ENCODE results near the gene PMEL.
A peak's percentile ranks its signal among the peaks of the same experiment; 100 is the strongest.
"Not testable (repeated sequence)": the region's sequence is repeated elsewhere in the genome, so short reads cannot be mapped to it uniquely, and the experiment has no call there.

PMEL gene

GRCh38 chr12:55938826-55939501, 26.9 kb downstream of the PMEL start:
- DNase-seq: no peak

- DNase-seq: no peak
These were observed 27.9 kb downstream of the PMEL start for GRCh38 chr12:55937981-55938380.

- DNase-seq: no peak
These were observed 30.1 kb downstream of the PMEL start for GRCh38 chr12:55935738-55936151.

DNA sequence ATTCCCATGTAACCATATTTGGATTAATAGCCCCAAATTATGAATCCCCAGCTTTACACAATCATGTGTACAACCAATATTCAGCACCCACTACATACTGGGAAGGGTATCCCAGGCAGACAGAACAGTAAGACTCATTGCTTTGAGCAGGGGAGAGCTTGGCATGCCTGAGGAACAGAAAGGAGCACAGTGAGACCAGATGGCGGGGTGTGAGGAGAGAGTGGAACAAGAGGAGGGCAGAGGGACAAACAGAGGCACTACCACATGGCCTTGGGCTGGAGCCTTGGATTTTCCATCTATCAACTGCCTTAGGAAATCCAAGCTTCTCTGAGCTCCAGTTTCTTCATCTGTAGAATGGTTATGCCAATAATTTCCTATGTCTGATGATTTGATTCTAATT, 31.1 kb downstream of the PMEL start:
- DNase-seq: no peak

DNA sequence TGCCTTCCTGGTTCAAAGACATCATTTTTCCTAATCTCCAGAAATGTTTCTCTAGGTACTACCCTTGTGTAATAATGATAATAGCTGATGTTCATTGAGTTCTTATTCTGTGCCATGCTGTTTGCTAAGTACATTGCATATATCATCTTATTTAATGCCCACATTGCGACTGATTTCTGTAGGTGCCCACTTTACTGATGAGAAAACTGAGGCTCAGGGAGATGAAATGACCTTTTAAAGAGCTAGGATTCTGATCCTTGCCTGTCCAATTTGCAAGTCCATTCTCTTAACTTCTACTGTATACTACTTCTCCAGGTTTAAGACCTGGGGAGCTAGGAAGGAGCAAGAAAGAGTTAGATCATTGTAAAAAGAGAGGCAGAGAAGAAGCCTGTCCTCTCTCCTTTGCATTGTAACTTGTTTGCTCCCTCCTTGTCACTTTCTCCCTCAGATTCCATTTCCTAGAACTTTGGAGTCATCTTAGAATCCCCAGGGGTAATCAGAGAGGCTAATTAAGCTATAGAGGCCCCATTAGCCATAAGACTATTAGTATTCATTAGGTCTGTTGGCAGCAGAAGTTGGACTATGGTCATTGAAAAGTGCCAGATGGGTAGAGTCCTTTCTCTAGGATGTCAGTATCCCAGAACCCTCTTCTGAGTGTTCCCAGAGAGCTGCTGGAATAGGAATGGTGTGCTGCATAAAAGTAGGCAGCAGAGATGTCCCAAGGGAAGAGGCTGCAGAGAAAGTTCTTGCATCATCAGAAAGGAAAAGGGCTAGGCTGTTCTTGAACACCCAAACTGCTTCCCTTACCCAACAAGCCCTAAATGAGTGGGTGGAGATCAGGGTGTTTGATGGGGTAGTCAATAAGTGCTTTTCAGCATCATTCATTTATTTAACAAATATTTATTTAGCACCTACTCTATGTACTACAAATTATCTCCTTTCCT, 31.8 kb downstream of the PMEL start:
- DNase-seq: no peak

DNA sequence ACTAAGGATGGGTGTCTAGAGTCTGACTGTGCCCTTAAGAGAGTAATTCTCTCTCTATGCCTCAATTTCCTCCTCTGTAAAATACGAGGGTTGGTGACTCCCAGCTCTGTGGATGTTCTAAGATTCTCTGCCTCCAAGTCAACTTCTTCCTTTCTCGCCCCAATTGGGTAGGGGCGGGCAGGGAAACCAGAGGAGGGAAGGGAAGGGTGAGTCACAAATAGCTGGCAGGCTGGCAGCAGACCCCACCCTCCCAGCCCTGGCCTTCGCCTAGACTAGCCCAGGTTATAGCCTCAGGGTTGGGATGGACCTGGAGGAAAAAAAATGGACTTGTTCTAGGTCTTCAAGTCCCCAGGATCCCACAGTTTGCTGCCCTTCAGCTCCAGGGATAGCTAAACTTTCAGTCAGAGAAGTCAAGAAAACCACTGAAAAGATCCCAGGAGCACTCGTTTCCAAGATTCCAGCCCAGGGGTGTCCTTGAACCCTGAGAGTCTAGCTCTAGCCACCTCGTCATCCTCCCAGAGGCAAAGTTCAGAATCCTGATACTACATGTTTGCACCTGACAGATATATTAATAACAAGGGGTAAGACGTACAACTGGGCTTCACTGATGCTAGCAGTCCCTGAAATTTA, 32.6 kb downstream of the PMEL start:
- no peak for DNase-seq

- peak; percentile 54 for DNase-seq
These were observed 33.3 kb downstream of the PMEL start for GRCh38 chr12:55932551-55932910.

- DNase-seq: no peak
These were observed 33.9 kb downstream of the PMEL start for GRCh38 chr12:55931780-55932550.

GRCh38 chr12:55931317-55931779, 34.5 kb downstream of the PMEL start:
- DNase-seq: no peak

DNA sequence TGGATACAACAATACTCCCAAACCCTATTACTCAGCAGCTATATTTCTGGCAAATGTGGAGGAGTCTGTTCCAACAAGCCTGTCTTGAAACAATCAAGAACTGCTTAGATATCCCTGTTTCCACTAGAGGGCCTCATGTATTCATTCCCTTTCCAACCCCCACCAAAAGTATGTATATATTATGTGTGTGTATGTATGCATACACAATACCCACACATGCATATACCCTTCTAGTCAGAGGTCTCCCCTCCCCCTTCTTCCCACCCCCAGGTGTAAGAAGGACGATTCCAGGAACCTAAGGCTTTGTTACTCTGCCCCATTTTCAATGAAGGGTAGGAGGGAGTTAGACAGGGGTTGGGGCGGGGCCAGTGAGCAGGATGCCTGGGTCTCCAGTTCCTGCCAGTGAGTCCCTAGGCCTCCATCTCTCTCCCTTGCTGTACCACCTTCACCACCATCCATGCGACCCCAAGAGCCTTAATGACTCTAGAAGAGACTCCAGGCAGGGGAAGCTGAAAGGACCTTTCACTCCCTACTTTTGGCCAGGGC, 35.0 kb downstream of the PMEL start, which contains the start of gene DGKA:
Gene DGKA, plus strand, starts transcription at position 392 of the 546 bp plus-strand sequence. CDS start 5,342 bp downstream, outside the sequence.
- DNase-seq: peak; percentile 69

DNA sequence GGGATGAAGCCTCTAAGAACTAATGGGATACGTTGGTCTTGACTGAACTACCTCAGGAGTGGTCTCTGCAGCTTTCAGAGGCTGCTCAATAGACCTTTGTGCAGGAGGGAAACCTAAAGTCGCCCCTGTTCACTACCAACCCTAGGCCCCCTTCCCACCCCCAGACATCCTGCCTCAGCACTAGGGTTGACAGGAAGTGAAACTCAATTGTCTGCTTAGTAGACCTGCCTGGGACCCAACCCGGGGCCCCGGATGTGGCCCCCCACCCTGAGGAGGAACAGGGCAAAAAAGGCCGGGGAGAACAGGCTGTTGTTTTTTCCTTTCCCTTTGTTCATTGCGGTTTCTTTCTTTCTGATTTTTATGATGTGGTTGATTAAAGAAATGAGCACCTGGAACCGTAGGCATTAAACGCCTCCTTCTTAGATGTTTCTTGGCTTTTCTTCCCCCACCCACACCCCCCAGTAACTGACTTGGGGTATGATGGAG, 36.5 kb downstream of the PMEL start:
- DNase-seq: peak; percentile 82

GRCh38 chr12:55927588-55928502, 38.0 kb downstream of the PMEL start, which contains the start of gene PYM1:
Gene PYM1, minus strand, starts transcription at chr12:55927894. Its CDS starts 133 bp downstream, at chr12:55927761.
- DNase-seq: peak; percentile 62

DNA sequence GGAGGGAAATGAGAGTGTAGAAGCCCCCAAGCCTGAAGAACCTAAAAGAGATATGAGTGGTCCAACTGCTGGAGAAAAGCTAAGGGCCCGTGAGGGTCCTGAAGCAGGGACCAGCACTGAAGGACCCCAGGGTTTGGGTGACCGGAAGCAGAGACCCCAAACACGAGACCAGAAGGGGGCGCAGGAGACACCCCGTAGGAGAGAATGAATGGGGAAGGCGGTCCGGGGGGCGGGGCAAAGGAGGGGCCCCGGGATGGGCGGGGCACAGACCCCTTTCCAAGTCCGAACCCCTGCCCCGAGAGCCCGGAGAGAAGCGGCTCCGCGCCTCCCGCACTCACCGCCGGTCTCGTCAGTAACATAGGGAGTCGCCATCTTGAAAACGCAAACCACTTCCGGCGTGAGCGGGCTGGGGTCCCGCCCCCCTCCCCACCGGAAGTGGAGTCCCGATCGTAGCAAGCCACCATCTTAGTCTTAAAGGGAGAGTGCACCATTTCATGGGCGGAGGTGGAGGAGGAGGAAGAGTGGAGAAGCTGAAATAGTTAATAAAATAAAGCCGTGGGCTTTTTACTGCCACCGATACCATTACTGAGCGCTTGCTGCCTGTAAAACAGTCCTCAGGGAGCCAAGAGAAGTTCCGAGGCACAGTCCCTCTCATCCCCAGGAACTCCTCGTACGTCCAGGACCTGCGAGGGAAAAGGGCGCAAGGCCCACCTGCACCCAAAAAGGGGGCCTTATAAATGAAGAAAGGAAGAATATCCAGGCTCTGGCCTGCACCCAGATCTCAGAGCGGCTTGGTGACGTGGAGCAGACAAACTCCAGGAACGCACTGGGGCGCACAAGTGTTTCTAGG, 38.9 kb downstream of the PMEL start:
- peak; percentile 83 for DNase-seq

DNA sequence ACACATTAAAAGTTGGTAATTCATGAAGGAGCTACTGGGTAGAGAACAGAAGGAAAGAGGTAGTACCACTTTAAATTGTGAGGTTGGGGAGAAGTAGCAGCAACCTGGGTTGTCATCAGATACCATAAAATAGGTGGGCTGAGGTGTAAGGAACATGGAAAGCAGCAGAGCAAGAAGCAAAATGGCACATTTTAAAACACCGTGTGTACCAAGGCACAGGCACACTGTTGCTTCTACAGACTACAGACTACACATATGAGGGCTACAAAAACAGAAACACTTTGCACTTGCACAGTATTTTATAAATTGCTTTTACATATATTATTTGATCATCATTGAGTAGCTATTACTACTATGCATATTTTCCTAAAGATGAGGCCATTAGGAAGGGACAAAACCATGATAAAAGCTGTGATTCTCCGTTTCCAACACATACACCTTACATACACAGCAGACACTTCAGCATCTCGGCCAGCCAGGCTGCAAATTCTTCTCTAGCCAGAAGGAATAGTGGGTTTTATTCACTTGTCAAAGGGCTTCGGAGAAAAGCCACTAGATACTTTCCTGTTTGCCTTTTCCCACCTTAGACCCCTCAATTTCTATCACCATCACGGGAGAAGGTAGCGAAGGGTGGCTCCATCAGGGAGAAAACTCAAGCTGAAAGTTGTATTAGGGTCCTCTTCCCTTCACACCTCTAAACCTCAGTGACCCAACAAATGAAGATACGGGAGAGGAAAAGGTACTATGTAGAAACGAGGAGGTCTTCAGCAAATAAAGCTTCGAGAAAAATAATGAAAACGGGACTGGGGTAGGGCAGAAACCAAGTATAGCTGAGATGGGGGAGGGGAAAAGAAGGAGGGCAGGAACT, 39.7 kb downstream of the PMEL start:
- no peak for DNase-seq

GRCh38 chr12:55925371-55925770, 40.5 kb downstream of the PMEL start:
- no peak for DNase-seq

DNA sequence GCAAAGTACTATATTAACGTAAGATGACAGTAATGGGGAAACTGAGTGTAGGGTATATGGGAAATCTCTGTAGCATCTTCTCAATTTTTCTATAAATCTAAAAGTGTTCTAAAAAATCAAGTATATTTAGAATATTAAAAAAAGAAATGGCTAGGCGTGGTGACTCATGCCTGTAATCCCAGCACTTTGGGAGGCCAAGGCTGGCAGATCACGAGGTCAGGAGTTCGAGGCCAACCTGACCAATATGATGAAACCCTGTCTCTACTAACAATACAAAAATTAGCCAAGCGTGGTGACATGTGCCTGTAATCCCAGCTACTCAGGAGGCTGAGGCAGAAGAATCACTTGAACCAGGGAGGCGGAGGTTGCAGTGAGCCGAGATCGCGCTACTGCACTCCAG, 42.2 kb downstream of the PMEL start:
- DNase-seq: not testable (repeated sequence)

- no peak for DNase-seq
These were observed 43.7 kb downstream of the PMEL start for GRCh38 chr12:55922126-55922525.

DNA sequence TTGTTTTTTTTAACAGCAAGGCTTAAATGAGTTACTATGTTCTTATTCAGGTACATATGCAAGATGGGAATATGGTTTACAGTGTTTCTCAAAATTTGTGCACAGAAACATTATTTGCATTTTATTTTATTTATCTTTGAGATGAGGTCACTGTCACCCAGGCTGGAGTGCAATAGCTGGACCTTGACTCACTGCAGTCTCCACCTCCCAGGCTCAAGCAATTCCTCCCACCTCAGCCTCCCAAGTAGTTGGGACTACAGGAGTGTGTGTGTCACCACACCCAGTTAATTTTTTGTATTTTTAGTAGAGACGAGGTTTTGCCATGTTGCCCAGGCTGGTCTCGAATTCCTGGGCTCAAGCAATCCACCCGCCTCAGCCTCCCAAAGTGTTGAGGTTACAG, 46.8 kb downstream of the PMEL start:
- not testable (repeated sequence) for DNase-seq

DNA sequence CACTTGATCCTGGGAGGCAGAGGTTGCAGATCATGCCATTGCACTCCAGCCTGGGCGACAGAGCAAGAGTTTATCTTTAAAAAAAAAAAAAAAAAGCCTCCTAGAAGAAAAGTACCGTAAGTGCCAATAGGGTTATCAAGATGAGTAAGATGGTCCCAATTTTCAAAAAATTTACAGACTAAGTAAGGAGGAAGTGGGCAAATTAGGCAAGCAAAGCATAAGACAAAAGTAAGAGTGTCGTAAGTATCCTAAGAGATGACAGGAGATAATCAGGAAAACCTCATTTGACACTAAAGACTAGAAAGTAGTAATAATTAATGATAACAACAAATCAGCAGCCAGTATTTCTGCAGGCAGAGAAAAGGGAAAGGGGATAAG, 50.4 kb downstream of the PMEL start:
- DNase-seq: no peak

Data from activated CD4-positive, alpha-beta T cell treated with anti-CD3 and anti-CD28 coated beads, Interleukin-2, amount 50 U/mL, for 1 hour (primary cell).